OCI-LY3 (cell line): Measurements from ENCODE around the gene ALDH1A3.
A peak's percentile ranks its signal among the peaks of the same experiment; 100 is the strongest.

ENCODE experiments used
- H2AFZ ChIP-seq: fragments of 200-600, 300-600 bp; shearing (Covaris generic); 2 replicates; pipeline ENCODE4 v1.6.0; 2014; ENCODE audit warnings: antibody characterized with exemption, low read depth, low read length
- H3K27ac ChIP-seq: fragments of 200-600, 300-600 bp; sonication (generic); 2 replicates; pipeline ENCODE4 v1.5.1; 2014; ENCODE audit warnings: mild to moderate bottlenecking, low read length, moderate library complexity, mixed read lengths
- H3K27me3 ChIP-seq: fragments of 200-600, 300-600 bp; sonication (generic); 2 replicates; pipeline ENCODE4 v1.6.1; 2014; ENCODE audit warnings: low read depth, low read length, mixed read lengths
- H3K36me3 ChIP-seq: fragments of 200-600, 300-600 bp; sonication (generic); replicated peaks from 2 replicates; pipeline ENCODE3; 2014; ENCODE audit warnings: low read depth, low read length, mixed read lengths
- H3K4me1 ChIP-seq: fragments of 300-600, 200-600 bp; sonication (generic); 2 replicates; pipeline ENCODE4 v1.6.1; 2014; ENCODE audit warnings: low read length, mixed read lengths
- H3K4me2 ChIP-seq: fragments of 200-600, 300-600 bp; sonication (generic); 2 replicates; pipeline ENCODE4 v1.6.1; 2014; ENCODE audit warnings: low read length, mixed read lengths
- H3K4me3 ChIP-seq: fragments of 300-600, 200-600 bp; sonication (generic); 2 replicates; pipeline ENCODE4 v1.5.1; 2014; ENCODE audit warnings: antibody characterized with exemption, mild to moderate bottlenecking, low read length, moderate library complexity
- H3K79me2 ChIP-seq: fragments of 300-600, 200-600 bp; shearing (Covaris generic); 2 replicates; pipeline ENCODE4 v1.6.1; 2014; ENCODE audit warnings: mild to moderate bottlenecking, low read length, mixed read lengths
- H3K9ac ChIP-seq: fragments of 300-600, 200-600 bp; shearing (Covaris generic); 2 replicates; pipeline ENCODE4 v1.6.0; 2014; ENCODE audit warnings: mild to moderate bottlenecking, low read length, moderate library complexity
- H3K9me3 ChIP-seq: fragments of 200-600, 300-600 bp; shearing (Covaris generic); 2 replicates; pipeline ENCODE4 v1.6.1; 2014; ENCODE audit warnings: low read length, mixed read lengths; ENCODE audit not compliant: insufficient read depth
- H4K20me1 ChIP-seq: fragments of 200-600, 300-600 bp; sonication (generic); 2 replicates; pipeline ENCODE4 v1.6.1; 2016; ENCODE audit warnings: low read length, mixed read lengths; ENCODE audit not compliant: insufficient read depth
- EZH2phosphoT487 ChIP-seq: fragments of 200-600 bp; shearing (Covaris generic); IDR thresholded peaks from 2 replicates; pipeline ENCODE4 v1.6.1; 2018; ENCODE audit warnings: antibody characterized with exemption, mixed run types, low read depth
- TF ChIP-seq, protein P1 (sequence below): fragments of 200-600, 300-600 bp; sonication (generic); IDR thresholded peaks from 2 replicates; pipeline ENCODE4 v1.5.1; 2014; ENCODE audit warnings: antibody characterized with exemption, low read length, low read depth

ALDH1A3 gene

DNA sequence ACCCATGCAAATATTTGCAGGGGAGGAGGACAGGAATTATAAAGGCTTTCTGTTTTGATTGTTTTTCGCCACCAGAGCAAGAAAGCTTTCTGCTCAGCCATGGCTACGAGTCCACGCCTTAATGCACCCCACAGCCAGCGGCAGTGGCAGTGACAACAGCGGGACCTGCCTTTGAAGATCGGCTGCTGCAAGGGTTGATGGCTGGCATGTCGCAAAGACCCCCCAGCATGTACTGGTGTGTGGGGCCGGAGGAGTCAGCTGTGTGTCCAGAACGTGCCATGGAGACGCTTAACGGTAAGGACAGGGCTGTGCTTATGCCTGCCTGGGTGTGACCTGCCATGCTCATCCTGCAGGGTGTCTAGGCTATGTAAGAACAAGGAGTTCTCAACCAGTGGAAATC is 44.8 kb downstream of the ALDH1A3 start:
- H3K4me2 ChIP-seq = no peak overlapping the region

GRCh38 chr15:100925480-100925879 is 45.8 kb downstream of the ALDH1A3 start:
- H3K79me2 ChIP-seq = peaks cover 57% of the 10 kb centered on the region
- H3K4me3 ChIP-seq = no peak overlapping the region
- TF ChIP-seq, protein P1, sequence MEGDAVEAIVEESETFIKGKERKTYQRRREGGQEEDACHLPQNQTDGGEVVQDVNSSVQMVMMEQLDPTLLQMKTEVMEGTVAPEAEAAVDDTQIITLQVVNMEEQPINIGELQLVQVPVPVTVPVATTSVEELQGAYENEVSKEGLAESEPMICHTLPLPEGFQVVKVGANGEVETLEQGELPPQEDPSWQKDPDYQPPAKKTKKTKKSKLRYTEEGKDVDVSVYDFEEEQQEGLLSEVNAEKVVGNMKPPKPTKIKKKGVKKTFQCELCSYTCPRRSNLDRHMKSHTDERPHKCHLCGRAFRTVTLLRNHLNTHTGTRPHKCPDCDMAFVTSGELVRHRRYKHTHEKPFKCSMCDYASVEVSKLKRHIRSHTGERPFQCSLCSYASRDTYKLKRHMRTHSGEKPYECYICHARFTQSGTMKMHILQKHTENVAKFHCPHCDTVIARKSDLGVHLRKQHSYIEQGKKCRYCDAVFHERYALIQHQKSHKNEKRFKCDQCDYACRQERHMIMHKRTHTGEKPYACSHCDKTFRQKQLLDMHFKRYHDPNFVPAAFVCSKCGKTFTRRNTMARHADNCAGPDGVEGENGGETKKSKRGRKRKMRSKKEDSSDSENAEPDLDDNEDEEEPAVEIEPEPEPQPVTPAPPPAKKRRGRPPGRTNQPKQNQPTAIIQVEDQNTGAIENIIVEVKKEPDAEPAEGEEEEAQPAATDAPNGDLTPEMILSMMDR = no peak
- TF ChIP-seq EZH2phosphoT487 = no peak
- no peak overlapping the region for H3K4me2 ChIP-seq
- H4K20me1 ChIP-seq = peaks cover 50% of the 10 kb centered on the region
- no peak overlapping the region for H2AFZ ChIP-seq
- H3K27me3 ChIP-seq = no peaks in the 10 kb centered on the region
- peaks cover 77% of the 10 kb centered on the region for H3K36me3 ChIP-seq
- H3K27ac ChIP-seq = no peak overlapping the region
- H3K4me1 ChIP-seq = peaks cover 50% of the 10 kb centered on the region
- H3K9me3 ChIP-seq = no peaks in the 10 kb centered on the region
- no peak overlapping the region for H3K9ac ChIP-seq

More for the DNA sequence above, 44.8 kb downstream of the ALDH1A3 start:
- Histone ChIP-seq H3K9me3 (no peaks in the 10 kb centered on the region), H3K36me3 (peaks cover 66% of the 10 kb centered on the region), H3K4me1 (peaks cover 54% of the 10 kb centered on the region), H3K9ac (no peak overlapping the region), H4K20me1 (peaks cover 39% of the 10 kb centered on the region), H3K27me3 (no peaks in the 10 kb centered on the region), H3K4me3 (no peak overlapping the region), H2AFZ (no peak overlapping the region), H3K79me2 (peaks cover 68% of the 10 kb centered on the region), H3K27ac (no peak overlapping the region)
- no peak for TF ChIP-seq EZH2phosphoT487
- TF ChIP-seq, protein P1 = no peak

DNA sequence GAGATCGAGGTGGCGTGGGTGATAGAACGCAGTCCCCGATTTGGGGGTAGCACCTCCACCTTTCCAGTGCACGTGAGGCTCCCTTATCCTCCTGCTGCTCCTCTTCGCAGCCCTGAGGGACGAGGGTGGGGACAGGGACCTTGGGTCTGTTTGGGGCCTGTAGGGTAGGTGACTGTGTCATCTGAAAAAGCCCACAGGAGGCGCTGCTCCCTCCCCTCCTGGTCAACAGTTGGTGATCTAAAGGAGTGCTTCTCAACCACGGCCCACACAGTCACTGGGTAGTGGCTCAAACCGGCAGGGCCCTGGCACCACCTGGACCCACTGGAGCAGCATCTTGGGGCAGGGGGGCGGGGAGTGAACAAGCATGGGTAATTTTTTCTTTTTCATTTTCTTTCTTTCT is 46.6 kb downstream of the ALDH1A3 start:
- Histone ChIP-seq H3K9me3 (peaks cover 3% of the 10 kb centered on the region; the same call in 1 of the 2 replicates), H3K36me3 (peaks cover 78% of the 10 kb centered on the region), H3K4me2 (no peak overlapping the region), H3K4me1 (peaks cover 47% of the 10 kb centered on the region), H3K4me3 (no peak overlapping the region), H2AFZ (no peak overlapping the region), H4K20me1 (peaks cover 52% of the 10 kb centered on the region; the same call in 1 of the 2 replicates), H3K9ac (no peak overlapping the region), H3K79me2 (peaks cover 49% of the 10 kb centered on the region), H3K27ac (no peak overlapping the region), H3K27me3 (no peaks in the 10 kb centered on the region)
- no peak for TF ChIP-seq EZH2phosphoT487
- TF ChIP-seq, protein P1 = no peak

DNA sequence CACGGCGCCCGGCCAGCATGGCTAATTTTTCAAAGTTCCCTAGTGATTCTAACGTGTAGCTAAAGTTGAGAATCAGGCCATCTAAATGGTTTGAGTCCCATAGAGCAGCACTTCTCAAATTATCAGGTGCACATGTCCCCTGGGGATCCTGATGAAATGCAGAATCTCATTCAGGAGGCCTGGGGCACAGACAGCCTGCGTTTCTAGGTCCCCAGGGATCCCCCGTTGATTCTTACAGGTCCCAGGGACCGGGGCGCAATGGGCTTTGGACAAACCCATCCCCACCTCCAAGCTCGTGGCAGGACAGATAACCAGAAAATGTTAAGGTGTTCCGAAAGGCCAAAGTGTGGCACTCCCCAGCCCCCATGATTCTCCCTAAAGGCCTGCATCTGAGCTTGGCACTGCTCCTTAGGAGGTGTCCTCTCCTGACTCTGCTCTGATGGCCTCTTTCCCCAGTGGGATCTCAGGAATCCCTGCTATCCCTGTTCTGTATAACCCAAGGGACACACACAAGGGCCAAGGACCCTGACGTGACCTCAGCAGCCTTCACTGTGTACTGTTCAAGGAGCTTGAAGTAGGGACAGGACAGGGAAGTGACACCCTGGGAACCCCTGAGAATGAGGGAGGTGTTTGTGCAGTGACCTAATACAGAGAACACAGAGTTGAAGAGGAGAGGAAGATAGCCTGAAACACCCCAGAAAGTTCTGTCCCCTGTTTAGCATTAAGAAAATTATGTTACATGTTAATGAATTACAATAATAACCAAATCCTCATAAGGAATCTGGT is 47.5 kb downstream of the ALDH1A3 start:
- Histone ChIP-seq H3K27me3 (no peaks in the 10 kb centered on the region), H3K79me2 (peaks cover 45% of the 10 kb centered on the region), H3K9me3 (peaks cover 3% of the 10 kb centered on the region; the same call in 1 of the 2 replicates), H3K4me2 (peak overlapping the region; percentile 49), H4K20me1 (peaks cover 53% of the 10 kb centered on the region; the same call in 1 of the 2 replicates), H3K36me3 (peaks cover 80% of the 10 kb centered on the region), H3K4me1 (peaks cover 41% of the 10 kb centered on the region), H2AFZ (no peak overlapping the region), H3K9ac (no peak overlapping the region), H3K4me3 (no peak overlapping the region), H3K27ac (peak overlapping the region; percentile 51)
- TF ChIP-seq, protein P1 = no peak
- TF ChIP-seq EZH2phosphoT487 = no peak
